ENCODE measurements around the gene CYP1B1. TPM values are rescaled to one million over a fixed set of nuclear protein-coding genes. Genes with fewer than 3 reads are reported as not detected.
"Not testable (repeated sequence)": the region's sequence is repeated elsewhere in the genome, so short reads cannot be mapped to it uniquely, and the experiment has no call there.

Gene CYP1B1
- total RNA-seq, 2 experiments from 2014 or later = 3.3 to 4.3 TPM

GRCh38 chr2:38084556-38084955 is 8.6 kb upstream of the CYP1B1 start:
- peaks cover 33% of the 10 kb centered on the region for H3K27me3 Mint-ChIP-seq
- H3K9me3 Mint-ChIP-seq; CTCF ChIA-PET; H3K27ac Mint-ChIP-seq; H3K4me1 Mint-ChIP-seq (ENCODE audit: low read depth); H3K36me3 Mint-ChIP-seq; intact Hi-C loops (cut with micrococcal nuclease); DNase-seq; H3K4me3 Mint-ChIP-seq; POLR2A ChIA-PET: not testable (repeated sequence)

GRCh38 chr2:38082727-38083126 is 6.8 kb upstream of the CYP1B1 start:
- intact Hi-C loops (cut with micrococcal nuclease); H3K27ac Mint-ChIP-seq; H3K9me3 Mint-ChIP-seq; CTCF ChIA-PET; H3K4me3 Mint-ChIP-seq; H3K36me3 Mint-ChIP-seq; H3K4me1 Mint-ChIP-seq (ENCODE audit: low read depth); POLR2A ChIA-PET; DNase-seq: not testable (repeated sequence)
- peaks cover 43% of the 10 kb centered on the region for H3K27me3 Mint-ChIP-seq

GRCh38 chr2:38080346-38080745 is 4.4 kb upstream of the CYP1B1 start:
- DNase-seq = no peak
- Mint-ChIP-seq H3K4me1 (ENCODE audit: low read depth) (peaks cover 8% of the 10 kb centered on the region), H3K9me3 (no peaks in the 10 kb centered on the region), H3K27me3 (peaks cover 44% of the 10 kb centered on the region), H3K27ac (no peak overlapping the region), H3K4me3 (no peak overlapping the region), H3K36me3 (peaks cover 3% of the 10 kb centered on the region)
- POLR2A ChIA-PET = no interaction called here
- intact Hi-C loops (cut with micrococcal nuclease) = no loop called here
- CTCF ChIA-PET = no interaction called here

GRCh38 chr2:38079116-38080052 is 3.4 kb upstream of the CYP1B1 start:
- DNase-seq = no peak
- intact Hi-C loops (cut with micrococcal nuclease) = loop anchor here (10.0 kb wide), 1 partner anchor 155 kb away; the partner anchor contains the start of gene RMDN2
- CTCF ChIA-PET = interaction anchor here (1.3 kb wide), 1 partner anchor 36 kb away, joined by 4 read pairs; no protein-coding TSS in a partner anchor

DNA sequence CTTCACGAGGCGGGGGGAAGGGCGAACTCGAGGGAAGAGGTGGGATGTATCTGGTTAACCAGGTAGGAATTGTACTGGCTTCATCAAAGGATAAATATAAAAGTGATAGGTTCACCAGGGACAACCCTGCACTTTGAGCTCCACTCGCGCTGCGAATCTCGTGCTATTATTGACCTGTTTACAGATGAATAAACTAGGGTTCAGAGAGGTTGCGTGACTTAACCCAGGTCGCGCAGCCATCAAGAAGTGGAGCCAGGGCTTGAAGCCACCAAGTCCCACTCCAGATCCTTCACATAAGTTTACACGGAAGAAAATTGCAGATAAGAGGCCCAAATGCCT is 1.4 kb upstream of the CYP1B1 start:
- intact Hi-C loops (cut with micrococcal nuclease) = loop anchor here (2.0 to 10.0 kb wide), 4 partner anchors 37 to 153 kb away; partner anchors contain the start of gene RMDN2
- POLR2A ChIA-PET = interaction anchor here (1.0 to 2.7 kb wide), 6 partner anchors 10 to 40 kb away, joined by 3 to 23 read pairs (median 4); no protein-coding TSS in a partner anchor
- Mint-ChIP-seq H3K36me3 (peaks cover 6% of the 10 kb centered on the region), H3K4me3 (peak overlapping the region; percentile 69), H3K9me3 (no peaks in the 10 kb centered on the region), H3K27ac (peak overlapping the region; percentile 76), H3K4me1 (ENCODE audit: low read depth) (peaks cover 17% of the 10 kb centered on the region), H3K27me3 (peaks cover 60% of the 10 kb centered on the region)
- no peak for DNase-seq
- CTCF ChIA-PET = interaction anchor here (0.8 to 3.8 kb wide), 8 partner anchors 12 to 197 kb away, joined by 3 to 27 read pairs (median 6); no protein-coding TSS in a partner anchor

More at GRCh38 chr2:38079116-38080052, 3.4 kb upstream of the CYP1B1 start:
- POLR2A ChIA-PET = interaction anchor here (0.9 kb wide), 1 partner anchor 41 kb away, joined by 3 read pairs; no protein-coding TSS in a partner anchor
- H3K4me1 Mint-ChIP-seq (ENCODE audit: low read depth) = peaks cover 9% of the 10 kb centered on the region
- H3K27ac Mint-ChIP-seq = no peak overlapping the region
- peaks cover 3% of the 10 kb centered on the region for H3K36me3 Mint-ChIP-seq
- H3K27me3 Mint-ChIP-seq = peaks cover 47% of the 10 kb centered on the region
- H3K4me3 Mint-ChIP-seq = no peak overlapping the region
- no peaks in the 10 kb centered on the region for H3K9me3 Mint-ChIP-seq

DNA sequence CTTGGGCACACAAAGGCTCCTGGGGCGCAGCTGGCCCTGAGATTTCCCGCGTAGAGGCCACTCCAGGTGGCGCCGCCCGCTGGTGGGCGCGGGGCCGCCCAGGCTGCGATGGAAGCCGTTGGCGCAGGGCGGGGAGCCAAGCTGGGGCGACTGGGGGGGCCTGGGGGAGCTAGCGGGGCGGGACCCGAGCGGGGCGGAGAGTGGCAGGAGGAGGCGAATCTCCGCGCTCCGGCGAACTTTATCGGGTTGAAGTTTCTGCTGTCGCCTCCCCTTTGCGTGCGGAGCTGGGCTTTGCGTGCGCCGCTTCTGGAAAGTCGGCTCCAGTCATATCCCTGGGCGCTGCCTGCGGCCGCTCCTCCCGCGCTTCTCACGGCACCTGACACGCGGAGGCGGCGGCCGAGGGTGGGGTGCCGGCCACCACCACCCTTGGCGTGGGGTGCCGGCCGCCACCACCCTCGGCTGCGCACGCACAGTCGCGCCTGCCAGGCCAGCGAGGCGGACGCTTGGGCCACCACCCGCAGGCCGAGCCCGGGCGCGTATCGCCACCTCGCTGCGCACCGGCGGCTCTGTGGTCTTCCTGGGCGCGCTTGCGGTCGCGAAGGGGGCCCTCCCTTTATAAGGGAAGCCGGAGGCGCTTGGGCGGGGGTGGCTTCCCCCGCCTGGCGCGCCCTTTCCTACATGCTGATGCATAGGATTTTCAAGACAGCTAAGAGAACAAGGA is 919 bp upstream of the CYP1B1 start:
- Mint-ChIP-seq H3K36me3 (peaks cover 6% of the 10 kb centered on the region), H3K4me3 (peak overlapping the region; percentile 70), H3K4me1 (ENCODE audit: low read depth) (peaks cover 17% of the 10 kb centered on the region), H3K27me3 (peaks cover 60% of the 10 kb centered on the region), H3K27ac (peak overlapping the region; percentile 76), H3K9me3 (no peaks in the 10 kb centered on the region)
- ChIA-PET POLR2A (interaction anchor here (0.5 to 2.7 kb wide), 8 partner anchors 15 to 575 kb away, joined by 3 to 23 read pairs (median 4); no protein-coding TSS in a partner anchor), CTCF (interaction anchor here (0.7 to 3.8 kb wide), 19 partner anchors 9 to 432 kb away, joined by 3 to 27 read pairs (median 4); no protein-coding TSS in a partner anchor)
- intact Hi-C loops (cut with micrococcal nuclease) = loop anchor here (1.0 to 10.0 kb wide), 6 partner anchors 38 to 300 kb away; partner anchors contain the start of genes ATL2 and RMDN2
- DNase-seq = peak; percentile 87

DNA sequence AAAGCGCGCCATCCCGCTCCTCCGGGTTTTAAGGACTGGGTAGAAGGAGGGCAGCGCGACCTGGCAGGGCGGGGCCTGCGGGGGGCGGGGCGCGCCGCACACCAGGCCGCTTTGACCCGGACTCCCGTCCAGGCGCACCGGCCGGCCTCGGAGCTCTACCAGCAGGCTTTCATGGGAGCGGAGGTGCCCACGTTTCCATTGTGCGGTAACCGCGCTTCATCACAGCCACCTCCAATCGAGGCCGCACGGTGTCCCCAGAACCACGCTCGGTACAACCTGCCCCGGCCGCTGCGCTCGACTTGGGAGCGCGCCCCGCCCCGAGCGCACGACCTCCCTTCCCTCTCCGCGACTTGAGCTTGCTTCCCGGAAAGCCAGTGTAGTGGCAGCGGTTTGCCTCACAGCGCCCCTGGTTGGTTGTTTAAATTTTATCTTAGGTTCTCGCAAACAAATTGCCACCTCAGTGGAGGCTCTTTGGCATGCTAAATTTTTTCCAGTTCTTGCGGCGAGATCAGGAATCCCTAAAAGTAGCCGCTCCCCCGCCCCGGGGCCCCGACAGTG is 280 bp upstream of the CYP1B1 start:
- POLR2A ChIA-PET = interaction anchor here (0.9 to 2.7 kb wide), 7 partner anchors 16 to 300 kb away, joined by 3 to 23 read pairs (median 4); no protein-coding TSS in a partner anchor
- peak; percentile 79 for DNase-seq
- CTCF ChIA-PET = interaction anchor here (0.7 to 3.8 kb wide), 19 partner anchors 8 to 432 kb away, joined by 3 to 27 read pairs (median 5); no protein-coding TSS in a partner anchor
- intact Hi-C loops (cut with micrococcal nuclease) = loop anchor here (1.0 to 10.0 kb wide), 6 partner anchors 39 to 301 kb away; partner anchors contain the start of genes ATL2 and RMDN2
- Mint-ChIP-seq H3K4me1 (ENCODE audit: low read depth) (peaks cover 17% of the 10 kb centered on the region), H3K9me3 (no peaks in the 10 kb centered on the region), H3K27ac (peak overlapping the region; percentile 76), H3K36me3 (peaks cover 6% of the 10 kb centered on the region), H3K4me3 (peak overlapping the region; percentile 70), H3K27me3 (peaks cover 60% of the 10 kb centered on the region)

GRCh38 chr2:38074764-38075506 is 1.0 kb downstream of the CYP1B1 start:
- Mint-ChIP-seq H3K4me1 (ENCODE audit: low read depth) (peaks cover 17% of the 10 kb centered on the region), H3K4me3 (peak overlapping the region; percentile 70), H3K36me3 (peaks cover 6% of the 10 kb centered on the region), H3K27me3 (peaks cover 56% of the 10 kb centered on the region), H3K27ac (no peak overlapping the region), H3K9me3 (no peaks in the 10 kb centered on the region)
- ChIA-PET CTCF (interaction anchor here (1.9 to 3.8 kb wide), 2 partner anchors 37 to 40 kb away, joined by 6 to 27 read pairs; no protein-coding TSS in a partner anchor), POLR2A (interaction anchor here (0.8 to 2.7 kb wide), 3 partner anchors 15 to 301 kb away, joined by 3 to 23 read pairs (median 4); no protein-coding TSS in a partner anchor)
- intact Hi-C loops (cut with micrococcal nuclease) = loop anchor here (10.0 kb wide), 1 partner anchor 150 kb away; the partner anchor contains the start of gene RMDN2
- DNase-seq = no peak

- CTCF ChIA-PET = no interaction called here
These were observed 1.7 kb downstream of the CYP1B1 start for GRCh38 chr2:38074058-38074763.

More at GRCh38 chr2:38074058-38074763, 1.7 kb downstream of the CYP1B1 start:
- Mint-ChIP-seq H3K36me3 (peaks cover 6% of the 10 kb centered on the region), H3K4me1 (ENCODE audit: low read depth) (peaks cover 17% of the 10 kb centered on the region), H3K27me3 (peaks cover 50% of the 10 kb centered on the region), H3K9me3 (no peaks in the 10 kb centered on the region), H3K27ac (no peak overlapping the region), H3K4me3 (peak overlapping the region; percentile 44)
- intact Hi-C loops (cut with micrococcal nuclease) = loop anchor here (10.0 kb wide), 1 partner anchor 149 kb away; the partner anchor contains the start of gene RMDN2
- POLR2A ChIA-PET = interaction anchor here (0.8 kb wide), 1 partner anchor 301 kb away, joined by 3 read pairs; no protein-coding TSS in a partner anchor
- DNase-seq = peak; percentile 23

All from activated CD4-positive, alpha-beta memory T cell treated with anti-CD3 and anti-CD28 coated beads for 36 hours (primary cell).